ENCODE data around the gene RPUSD3. TPM values are rescaled to one million over a fixed set of nuclear protein-coding genes. Genes with fewer than 3 reads are reported as not detected.
"Not testable (repeated sequence)": the region's sequence is repeated elsewhere in the genome, so short reads cannot be mapped to it uniquely, and the experiment has no call there.

RPUSD3 gene
- total and polyA plus RNA-seq, 5 donors from 2014 or later = 21.1 to 72.3 (median 62.2) TPM

DNA sequence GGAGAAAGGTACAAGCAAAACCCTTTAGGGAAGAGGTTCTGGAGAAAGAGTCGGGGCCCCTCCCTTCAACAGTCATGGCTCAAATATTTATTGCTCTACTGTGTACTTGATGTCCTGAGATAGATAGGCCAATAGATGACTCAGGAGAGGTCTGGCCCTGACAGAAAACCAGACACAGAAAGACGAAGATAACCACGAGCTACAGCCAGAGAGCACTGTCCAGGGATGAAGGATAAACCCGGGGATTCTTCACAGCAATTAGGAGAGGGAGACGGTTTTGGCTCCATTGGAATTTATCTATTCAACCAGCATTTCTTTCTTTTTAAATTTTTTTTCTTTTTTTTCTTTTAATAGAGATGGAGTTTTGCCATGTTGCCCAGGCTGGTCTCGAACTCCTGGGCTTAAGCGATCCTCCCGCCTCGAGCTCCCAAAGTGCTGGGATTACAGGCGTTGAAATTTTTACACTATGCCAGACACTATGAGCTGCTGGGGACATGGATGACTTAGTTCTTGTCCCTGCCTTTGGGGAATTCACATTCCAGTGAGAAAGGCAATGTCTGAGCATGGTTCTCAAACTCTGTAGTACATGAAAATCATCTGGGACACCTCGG lies 40.9 kb upstream of the RPUSD3 start:
- Mint-ChIP-seq H3K4me1 (peaks cover 0 to 5% (median under 1%) of the 10 kb centered on the region in 4 donors), H3K27me3 (peaks cover 5% of the 10 kb centered on the region), H3K27ac (no peak overlapping the region), H3K9me3 (no peaks in the 10 kb centered on the region), H3K36me3 (no peaks in the 10 kb centered on the region), H3K4me3 (no peak overlapping the region)
- Histone ChIP-seq H3K36me3 (ENCODE audit: control insufficient read depth, insufficient read depth, low read length) (no peaks in the 10 kb centered on the region), H3K27me3 (ENCODE audit: control insufficient read depth, insufficient read depth, low read length) (no peaks in the 10 kb centered on the region), H3K4me3 (ENCODE audit: low read depth, low read length) (no peak overlapping the region), H3K27ac (ENCODE audit: insufficient read depth, low read length, poor library complexity, severe bottlenecking) (no peak overlapping the region), H3K4me1 (ENCODE audit: control insufficient read depth, insufficient read depth, low read length, poor library complexity, severe bottlenecking) (no peaks in the 10 kb centered on the region), H3K9me3 (ENCODE audit: control insufficient read depth in 2 of 2, low read length in 2 of 2) (no peaks in the 10 kb centered on the region)
- DNase-seq (no peak), ATAC-seq (ENCODE audit: low read depth in 2 of 2) (no peak)

DNA sequence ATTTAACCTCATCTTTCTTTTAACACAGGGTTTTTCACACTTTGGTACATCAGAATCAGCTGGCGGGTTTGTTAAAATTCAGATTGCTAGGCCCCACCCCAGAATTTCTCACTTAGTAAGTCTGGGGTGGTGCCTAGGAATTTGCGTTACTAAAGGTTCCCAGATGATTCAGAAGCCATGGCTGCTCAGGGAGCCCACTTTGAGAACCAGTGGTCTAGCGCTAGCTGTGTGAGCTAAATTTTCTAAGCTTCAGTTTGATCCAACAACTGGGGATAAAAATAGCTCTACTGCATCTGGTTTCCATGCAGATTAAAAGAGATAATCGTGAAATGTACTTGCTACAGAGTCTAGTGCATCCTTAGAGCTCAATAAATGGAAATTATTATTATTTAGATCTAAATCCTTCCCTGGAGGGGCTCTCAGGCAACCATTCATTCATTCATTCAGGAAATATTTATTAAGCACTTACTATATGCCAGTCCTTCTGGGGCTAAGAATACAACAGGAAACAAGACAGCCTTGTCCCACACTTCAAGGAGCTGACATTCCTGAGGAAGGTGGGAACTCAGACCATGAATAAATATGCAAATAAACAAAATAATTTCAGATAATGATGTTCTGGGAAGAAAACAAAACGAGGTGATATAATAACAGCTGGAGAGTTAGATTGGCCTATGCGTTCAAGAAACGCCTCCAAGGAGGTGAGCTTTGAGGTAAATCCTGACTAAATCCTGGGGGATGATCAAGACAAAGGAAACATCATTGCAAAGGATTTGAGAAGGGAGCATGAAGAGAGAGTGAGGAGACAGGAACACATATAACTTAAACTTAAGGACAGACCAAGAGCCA lies 40.1 kb upstream of the RPUSD3 start:
- Histone ChIP-seq H3K36me3 (ENCODE audit: control insufficient read depth, insufficient read depth, low read length) (no peaks in the 10 kb centered on the region), H3K27ac (ENCODE audit: insufficient read depth, low read length, poor library complexity, severe bottlenecking) (no peak overlapping the region), H3K27me3 (ENCODE audit: control insufficient read depth, insufficient read depth, low read length) (no peaks in the 10 kb centered on the region), H3K4me3 (ENCODE audit: low read depth, low read length) (no peak overlapping the region), H3K9me3 (ENCODE audit: control insufficient read depth in 2 of 2, low read length in 2 of 2) (no peaks in the 10 kb centered on the region), H3K4me1 (ENCODE audit: control insufficient read depth, insufficient read depth, low read length, poor library complexity, severe bottlenecking) (no peaks in the 10 kb centered on the region)
- Mint-ChIP-seq H3K36me3 (no peaks in the 10 kb centered on the region), H3K27me3 (peaks cover 5% of the 10 kb centered on the region), H3K4me3 (no peak overlapping the region), H3K27ac (no peak overlapping the region), H3K4me1 (no peaks in the 10 kb centered on the region), H3K9me3 (no peaks in the 10 kb centered on the region)
- no peak for DNase-seq
- ATAC-seq (ENCODE audit: low read depth in 2 of 2) = no peak

DNA sequence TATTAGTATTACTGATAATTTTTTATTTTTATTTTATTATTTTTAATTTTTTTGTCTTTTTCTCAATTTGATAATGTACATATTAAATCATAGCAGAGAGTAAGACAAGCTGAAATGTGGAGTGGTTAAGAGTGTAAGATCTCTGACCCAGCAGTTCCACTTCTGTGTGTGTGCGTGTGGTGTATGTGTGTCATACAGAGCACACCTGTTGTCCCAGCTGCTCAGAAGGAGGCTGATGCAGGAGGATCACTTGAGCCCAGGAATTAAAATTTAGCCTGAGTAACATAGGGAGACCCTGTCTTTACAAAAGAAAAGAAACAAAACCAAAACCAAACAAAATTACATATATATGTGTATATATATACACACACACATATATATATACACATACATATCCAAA lies 37.6 kb upstream of the RPUSD3 start:
- no peaks in the 10 kb centered on the region for H3K9me3 Mint-ChIP-seq
- Histone ChIP-seq H3K4me1 (ENCODE audit: control insufficient read depth, insufficient read depth, low read length, poor library complexity, severe bottlenecking) (no peaks in the 10 kb centered on the region), H3K27ac (ENCODE audit: insufficient read depth, low read length, poor library complexity, severe bottlenecking) (no peak overlapping the region), H3K36me3 (ENCODE audit: control insufficient read depth, insufficient read depth, low read length) (no peaks in the 10 kb centered on the region), H3K27me3 (ENCODE audit: control insufficient read depth, insufficient read depth, low read length) (no peaks in the 10 kb centered on the region), H3K9me3 (ENCODE audit: control insufficient read depth in 2 of 2, low read length in 2 of 2) (no peaks in the 10 kb centered on the region), H3K4me3 (ENCODE audit: low read depth, low read length) (no peak overlapping the region)
- H3K27me3 Mint-ChIP-seq = peaks cover 5% of the 10 kb centered on the region
- no peak overlapping the region for H3K4me3 Mint-ChIP-seq
- ATAC-seq (ENCODE audit: low read depth in 2 of 2) (no peak), DNase-seq (no peak)
- H3K4me1 Mint-ChIP-seq = no peaks in the 10 kb centered on the region
- no peaks in the 10 kb centered on the region for H3K36me3 Mint-ChIP-seq
- H3K27ac Mint-ChIP-seq = no peak overlapping the region

DNA sequence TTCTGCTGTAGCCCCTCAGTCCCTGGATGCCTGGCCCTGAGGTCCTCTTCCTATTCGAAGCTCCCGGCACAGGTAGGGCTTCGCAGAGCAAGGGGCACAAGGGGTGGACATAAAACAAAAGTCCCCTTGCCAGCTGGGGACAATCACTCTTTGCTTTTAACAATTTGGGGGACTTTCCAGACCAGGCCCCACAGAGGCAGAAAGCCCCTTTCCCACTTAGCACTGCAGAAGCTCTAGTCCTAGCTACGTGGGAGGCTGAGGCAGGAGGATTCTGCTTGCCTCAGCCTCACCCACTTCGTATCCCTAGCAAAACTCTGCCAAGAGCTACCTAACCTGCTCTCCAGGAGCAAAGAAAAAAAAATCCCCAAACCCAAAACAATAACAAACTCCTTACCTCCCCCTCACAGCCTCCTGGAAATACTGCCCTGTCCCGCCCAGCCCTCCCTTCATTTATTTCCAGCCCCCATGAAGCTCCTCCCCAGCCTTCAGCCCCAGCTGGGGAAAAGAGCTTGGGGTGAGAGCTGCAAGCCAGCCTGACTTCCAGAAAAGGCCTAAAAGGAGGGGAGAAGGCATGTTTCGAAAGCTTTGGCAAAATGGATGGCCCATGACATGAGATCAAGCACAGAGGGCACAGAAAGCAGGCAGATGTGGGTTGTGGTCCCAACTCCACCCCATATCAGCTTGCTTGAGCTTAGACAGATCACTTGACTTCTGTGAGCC lies 36.2 kb upstream of the RPUSD3 start, which contains the start of gene CIDEC:
CIDEC (minus strand) TSS at position 424 of the 720 bp plus-strand sequence. CDS start 1,767 bp downstream, outside the sequence.
- H3K9me3 ChIP-seq (ENCODE audit: control insufficient read depth in 2 of 2, low read length in 2 of 2) = no peaks in the 10 kb centered on the region
- H3K27ac ChIP-seq (ENCODE audit: insufficient read depth, low read length, poor library complexity, severe bottlenecking) = no peak within 1 kb of the TSS
- H3K36me3 Mint-ChIP-seq = no peaks in the 10 kb centered on the region
- H3K4me1 ChIP-seq (ENCODE audit: control insufficient read depth, insufficient read depth, low read length, poor library complexity, severe bottlenecking) = no peaks in the 10 kb centered on the region
- peaks cover 10% of the 10 kb centered on the region for H3K27me3 Mint-ChIP-seq
- no peak within 1 kb of the TSS for H3K4me3 ChIP-seq (ENCODE audit: low read depth, low read length)
- no peaks in the 10 kb centered on the region for H3K9me3 Mint-ChIP-seq
- no peak within 1 kb of the TSS for H3K4me3 Mint-ChIP-seq
- no peak for ATAC-seq (ENCODE audit: low read depth in 2 of 2)
- H3K4me1 Mint-ChIP-seq = no peaks in the 10 kb centered on the region
- H3K27ac Mint-ChIP-seq = peak within 1 kb of the TSS in 1 of 3 donors; percentile 75
- no peaks in the 10 kb centered on the region for H3K36me3 ChIP-seq (ENCODE audit: control insufficient read depth, insufficient read depth, low read length)
- no peak for DNase-seq
- H3K27me3 ChIP-seq (ENCODE audit: control insufficient read depth, insufficient read depth, low read length) = no peaks in the 10 kb centered on the region

DNA sequence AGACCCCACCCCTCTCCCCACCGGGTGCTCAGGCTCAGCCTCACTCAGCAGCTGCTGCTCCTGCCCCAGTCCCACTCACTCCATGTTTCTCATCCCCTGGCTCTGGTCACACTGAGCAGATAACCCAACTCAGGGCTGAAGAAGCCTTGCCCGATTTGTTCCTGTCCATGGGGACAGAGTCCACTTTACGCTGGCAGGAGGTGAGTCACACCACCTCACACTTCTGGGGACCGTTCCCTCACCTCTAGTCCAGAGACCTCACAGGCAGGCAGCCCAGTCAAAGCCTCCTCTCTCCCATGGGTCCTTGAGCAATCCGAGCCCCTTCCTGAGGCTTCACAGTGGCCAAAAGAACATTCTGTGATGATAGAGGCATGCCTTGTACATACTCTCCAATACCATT lies 34.9 kb upstream of the RPUSD3 start:
- DNase-seq = no peak

DNA sequence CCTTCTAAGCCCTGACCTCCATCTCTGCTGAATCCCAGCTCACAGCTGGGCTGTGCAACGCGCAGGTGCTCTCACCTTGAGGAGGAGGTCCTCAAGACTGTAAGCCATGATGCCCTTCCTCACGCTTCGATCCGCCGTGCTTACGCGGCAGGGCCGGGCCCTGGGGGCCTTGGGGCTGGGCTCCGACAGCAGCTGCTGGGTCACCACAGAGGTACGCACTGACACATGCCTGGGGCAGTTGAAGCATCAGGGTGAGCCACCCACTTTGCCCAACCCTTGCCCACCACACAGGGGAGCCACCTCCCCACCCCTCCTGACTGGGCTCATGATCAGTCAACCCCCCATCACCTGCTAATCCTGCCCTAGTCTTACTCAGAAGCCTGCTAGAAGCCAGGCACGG lies 33.2 kb upstream of the RPUSD3 start:
- Histone ChIP-seq H3K4me3 (ENCODE audit: low read depth, low read length) (no peak overlapping the region), H3K9me3 (ENCODE audit: control insufficient read depth in 2 of 2, low read length in 2 of 2) (no peaks in the 10 kb centered on the region), H3K27ac (ENCODE audit: insufficient read depth, low read length, poor library complexity, severe bottlenecking) (no peak overlapping the region), H3K36me3 (ENCODE audit: control insufficient read depth, insufficient read depth, low read length) (no peaks in the 10 kb centered on the region), H3K27me3 (ENCODE audit: control insufficient read depth, insufficient read depth, low read length) (no peaks in the 10 kb centered on the region), H3K4me1 (ENCODE audit: control insufficient read depth, insufficient read depth, low read length, poor library complexity, severe bottlenecking) (no peaks in the 10 kb centered on the region)
- H3K4me3 Mint-ChIP-seq = no peak overlapping the region
- DNase-seq = no peak
- H3K27me3 Mint-ChIP-seq = peaks cover 10% of the 10 kb centered on the region
- no peaks in the 10 kb centered on the region for H3K36me3 Mint-ChIP-seq
- no peak overlapping the region for H3K27ac Mint-ChIP-seq
- H3K9me3 Mint-ChIP-seq = no peaks in the 10 kb centered on the region
- no peaks in the 10 kb centered on the region for H3K4me1 Mint-ChIP-seq
- ATAC-seq (ENCODE audit: low read depth in 2 of 2) = no peak

More for the DNA sequence above, 34.9 kb upstream of the RPUSD3 start:
- Histone ChIP-seq H3K27me3 (ENCODE audit: control insufficient read depth, insufficient read depth, low read length) (no peaks in the 10 kb centered on the region), H3K36me3 (ENCODE audit: control insufficient read depth, insufficient read depth, low read length) (no peaks in the 10 kb centered on the region), H3K4me1 (ENCODE audit: control insufficient read depth, insufficient read depth, low read length, poor library complexity, severe bottlenecking) (no peaks in the 10 kb centered on the region), H3K4me3 (ENCODE audit: low read depth, low read length) (no peak overlapping the region), H3K27ac (ENCODE audit: insufficient read depth, low read length, poor library complexity, severe bottlenecking) (no peak overlapping the region), H3K9me3 (ENCODE audit: control insufficient read depth in 2 of 2, low read length in 2 of 2) (no peaks in the 10 kb centered on the region)
- Mint-ChIP-seq H3K4me3 (no peak overlapping the region), H3K36me3 (no peaks in the 10 kb centered on the region), H3K27ac (no peak overlapping the region), H3K9me3 (no peaks in the 10 kb centered on the region), H3K27me3 (peaks cover 10% of the 10 kb centered on the region), H3K4me1 (no peaks in the 10 kb centered on the region)
- ATAC-seq (ENCODE audit: low read depth in 2 of 2) = no peak

DNA sequence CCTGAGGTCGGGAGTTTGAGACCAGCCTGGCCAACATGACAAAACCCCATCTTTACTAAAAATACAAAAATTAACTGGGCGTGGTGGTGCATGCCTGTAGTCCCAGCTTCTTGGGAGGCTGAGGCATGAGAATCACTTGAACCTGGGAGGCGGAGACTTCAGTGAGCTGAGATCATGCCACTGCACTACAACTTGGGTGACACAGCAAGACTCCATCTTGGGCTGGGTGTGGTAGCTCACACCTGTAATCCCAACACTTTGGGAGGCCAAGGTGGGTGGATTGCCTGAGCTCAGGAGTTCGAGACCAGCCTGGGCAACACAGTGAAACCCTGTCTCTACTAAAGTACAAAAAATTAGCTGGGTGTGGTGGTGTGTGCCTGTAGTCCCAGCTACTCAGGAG lies 32.4 kb upstream of the RPUSD3 start:
- not testable (repeated sequence) for H3K27me3 ChIP-seq (ENCODE audit: control insufficient read depth, insufficient read depth, low read length); H3K27me3 Mint-ChIP-seq; H3K4me1 Mint-ChIP-seq; H3K36me3 Mint-ChIP-seq; H3K9me3 Mint-ChIP-seq; H3K4me1 ChIP-seq (ENCODE audit: control insufficient read depth, insufficient read depth, low read length, poor library complexity, severe bottlenecking); H3K36me3 ChIP-seq (ENCODE audit: control insufficient read depth, insufficient read depth, low read length); DNase-seq; ATAC-seq (ENCODE audit: low read depth in 2 of 2); H3K4me3 ChIP-seq (ENCODE audit: low read depth, low read length); H3K27ac ChIP-seq (ENCODE audit: insufficient read depth, low read length, poor library complexity, severe bottlenecking); H3K4me3 Mint-ChIP-seq; H3K9me3 ChIP-seq (ENCODE audit: control insufficient read depth in 2 of 2, low read length in 2 of 2)
- peak overlapping the region in 1 of 3 donors; percentile 9 for H3K27ac Mint-ChIP-seq
